Activated CD4-positive, alpha-beta T cell treated with anti-CD3 and anti-CD28 coated beads, Interleukin-2, amount 50 U/mL, for 48 hours (primary cell): ENCODE measurements around the gene TPH2.

Experiments used
- DNase-seq, 2 experiments: peaks; one replicate each; pipeline ENCODE4 v3.0.0-alpha.2; 2020

Gene TPH2

DNA sequence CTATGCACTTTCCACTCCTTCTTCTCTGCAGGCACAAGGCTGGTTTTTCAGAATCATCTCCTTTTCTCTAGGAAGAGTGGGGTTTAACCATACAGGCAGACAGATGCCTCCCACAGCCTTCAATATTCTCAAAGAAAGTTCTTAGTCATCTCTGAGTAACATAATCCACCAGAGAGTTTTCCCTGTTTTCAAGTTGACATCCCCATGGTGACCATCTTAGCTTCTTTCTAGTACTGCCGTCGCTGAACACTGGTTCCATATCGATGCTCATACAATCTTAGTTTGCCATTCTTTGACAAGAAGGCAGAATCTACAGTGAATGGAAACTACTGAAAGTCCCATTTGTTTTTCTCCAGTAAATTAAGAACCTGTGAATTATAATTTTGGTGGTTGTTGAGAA is 28.6 kb downstream of the TPH2 start:
- no peak for DNase-seq

DNA sequence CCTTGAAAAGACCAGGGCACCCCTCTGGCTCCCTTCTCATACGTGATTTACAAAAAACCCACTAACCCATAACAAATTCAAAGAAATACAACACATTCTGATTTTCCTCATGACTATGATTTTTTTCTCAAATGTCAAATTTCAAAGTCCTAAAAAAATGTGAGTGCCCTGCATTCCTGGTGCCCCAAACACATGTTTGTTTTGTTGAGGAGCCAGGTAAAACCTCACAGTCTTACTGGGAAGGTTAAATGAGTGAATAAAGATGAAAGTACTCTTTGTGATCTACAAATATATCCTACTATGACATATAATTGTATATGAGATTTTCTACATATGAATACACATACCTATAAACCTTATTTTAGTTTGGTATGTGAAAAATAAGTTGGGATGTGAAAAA is 30.7 kb downstream of the TPH2 start:
- DNase-seq = no peak

DNA sequence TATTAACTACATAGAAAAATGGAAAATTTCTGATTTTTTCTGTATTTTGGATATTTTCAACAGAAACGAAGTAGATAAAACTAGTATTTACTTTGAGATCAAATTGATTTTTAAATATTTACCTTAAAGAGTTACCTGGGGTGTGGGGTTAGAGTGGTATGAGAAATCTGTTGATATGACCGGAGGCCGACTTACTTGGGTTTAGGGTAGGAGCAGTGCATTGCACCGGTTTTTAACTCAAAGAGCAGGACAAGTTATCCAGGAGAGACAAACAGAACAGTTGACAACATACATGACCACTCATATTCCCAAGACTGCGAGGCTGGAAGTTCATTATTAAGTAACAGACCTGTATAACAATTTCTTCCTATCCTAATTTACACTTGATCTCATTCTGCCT is 31.4 kb downstream of the TPH2 start:
- no peak for DNase-seq

DNA sequence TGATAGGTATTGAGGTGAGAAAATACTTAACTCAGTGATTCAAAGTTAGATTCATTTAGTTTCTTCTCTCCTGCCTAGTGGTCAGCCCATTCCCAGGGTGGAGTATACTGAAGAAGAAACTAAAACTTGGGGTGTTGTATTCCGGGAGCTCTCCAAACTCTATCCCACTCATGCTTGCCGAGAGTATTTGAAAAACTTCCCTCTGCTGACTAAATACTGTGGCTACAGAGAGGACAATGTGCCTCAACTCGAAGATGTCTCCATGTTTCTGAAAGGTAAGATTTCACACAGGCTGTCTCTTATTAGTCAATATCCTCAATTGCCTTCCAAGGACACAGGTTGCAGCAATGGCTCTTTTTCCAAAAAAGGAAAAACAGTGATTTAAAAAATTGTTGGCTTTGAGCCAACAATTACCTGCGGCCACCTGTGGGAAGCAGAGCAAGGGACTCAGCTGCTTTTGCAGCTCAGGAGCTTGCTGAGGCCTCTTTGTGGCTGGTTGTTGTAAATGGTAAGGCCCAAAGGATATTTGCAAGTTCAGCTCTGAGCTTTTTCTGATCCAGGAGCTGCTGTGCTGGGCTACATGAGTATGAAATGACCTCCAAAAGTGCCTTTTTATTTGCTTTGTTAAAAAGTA is 33.9 kb downstream of the TPH2 start:
- DNase-seq = no peak

DNA sequence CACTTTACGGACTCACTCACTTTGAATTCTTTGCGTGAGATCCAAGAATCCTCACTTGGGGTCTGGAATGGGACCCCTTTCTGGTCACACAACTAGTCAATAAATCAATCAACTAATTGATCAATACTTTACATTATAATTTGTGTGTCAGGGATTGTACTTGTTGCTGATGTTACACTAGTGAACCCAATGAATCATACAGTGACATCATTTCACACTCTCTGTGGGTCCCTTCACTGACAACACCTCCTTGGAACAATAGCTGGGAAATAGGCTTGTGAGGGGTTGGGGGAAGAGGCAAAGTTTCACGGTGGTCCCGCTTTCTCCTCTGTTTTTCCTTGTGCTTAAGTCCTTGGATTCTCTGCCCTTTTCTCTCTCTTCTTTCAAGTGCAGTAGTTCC is 35.0 kb downstream of the TPH2 start:
- no peak for DNase-seq

DNA sequence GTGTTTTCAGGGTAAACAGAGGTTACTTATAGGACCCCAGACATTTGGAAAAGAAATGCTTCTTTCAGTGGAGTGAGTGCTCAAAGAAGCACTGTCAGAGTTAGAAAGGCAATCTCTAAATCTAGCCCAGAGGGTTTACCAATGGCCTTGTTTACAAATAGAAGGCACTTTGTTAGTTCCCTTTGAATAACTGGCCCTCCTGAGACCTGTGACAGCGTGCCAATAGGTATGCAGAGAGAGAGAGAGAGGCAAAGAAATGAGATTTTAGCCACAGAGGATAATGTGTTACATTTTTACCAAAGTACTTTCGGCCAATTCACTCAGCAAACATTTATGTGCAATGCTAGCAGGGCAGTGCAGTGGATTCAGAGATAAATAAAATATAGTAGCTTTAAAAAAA is 41.9 kb downstream of the TPH2 start:
- DNase-seq = no peak

DNA sequence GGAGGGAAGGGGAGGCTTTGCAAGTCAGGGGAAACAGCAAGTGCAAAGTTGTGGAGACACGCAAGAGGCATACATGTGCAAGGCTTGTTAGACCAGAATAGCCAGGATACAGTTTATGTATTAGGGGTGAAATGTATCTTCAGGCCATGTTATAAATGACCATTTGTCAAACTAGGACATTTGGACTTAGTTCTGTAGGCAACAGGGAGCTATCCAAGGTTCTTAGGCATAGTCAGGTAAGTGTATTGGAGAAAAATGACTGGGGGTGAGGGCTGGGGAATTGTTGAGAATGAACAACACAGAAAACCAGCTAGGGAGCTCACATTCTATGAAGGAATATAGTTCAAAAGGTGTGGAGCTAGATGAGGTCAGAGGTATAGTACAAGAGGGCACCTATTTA is 42.5 kb downstream of the TPH2 start:
- DNase-seq = no peak

DNA sequence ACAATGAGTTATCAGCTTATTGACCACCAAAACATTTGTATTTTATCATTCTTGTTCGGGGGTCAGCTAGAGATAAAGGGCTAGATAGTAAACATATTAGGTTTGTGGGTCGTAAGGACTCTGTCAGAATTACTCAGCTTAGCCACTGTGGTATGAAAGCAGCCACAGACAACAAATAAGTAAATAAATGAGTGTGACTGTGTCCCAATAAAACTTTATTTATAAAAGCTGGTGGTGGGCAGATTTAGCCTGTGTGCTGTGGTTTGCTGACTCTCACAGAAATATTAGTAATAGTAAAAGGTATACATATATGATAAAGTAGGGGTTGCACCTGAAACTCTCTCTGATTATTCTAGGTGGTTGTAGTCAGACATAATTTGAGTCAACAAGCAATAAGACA is 56.1 kb downstream of the TPH2 start:
- no peak for DNase-seq

DNA sequence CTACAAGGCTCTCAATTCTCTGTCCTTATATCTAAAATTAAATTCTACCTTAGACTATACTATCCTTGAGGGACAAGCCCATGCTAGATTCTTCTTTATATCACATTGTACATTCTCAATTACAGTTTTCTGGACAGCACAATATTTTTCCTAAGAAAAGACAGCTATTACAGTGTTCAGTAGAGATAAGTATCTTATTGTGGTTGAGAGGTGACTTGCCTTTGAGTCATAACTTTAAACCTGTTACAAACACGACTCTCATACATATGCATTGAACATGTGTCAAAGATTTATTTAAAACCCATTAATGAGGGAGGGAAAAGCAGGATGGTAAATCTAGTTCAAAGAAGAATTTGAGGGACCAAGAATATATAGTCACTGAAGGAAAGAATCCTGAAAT is 61.1 kb downstream of the TPH2 start:
- no peak for DNase-seq

DNA sequence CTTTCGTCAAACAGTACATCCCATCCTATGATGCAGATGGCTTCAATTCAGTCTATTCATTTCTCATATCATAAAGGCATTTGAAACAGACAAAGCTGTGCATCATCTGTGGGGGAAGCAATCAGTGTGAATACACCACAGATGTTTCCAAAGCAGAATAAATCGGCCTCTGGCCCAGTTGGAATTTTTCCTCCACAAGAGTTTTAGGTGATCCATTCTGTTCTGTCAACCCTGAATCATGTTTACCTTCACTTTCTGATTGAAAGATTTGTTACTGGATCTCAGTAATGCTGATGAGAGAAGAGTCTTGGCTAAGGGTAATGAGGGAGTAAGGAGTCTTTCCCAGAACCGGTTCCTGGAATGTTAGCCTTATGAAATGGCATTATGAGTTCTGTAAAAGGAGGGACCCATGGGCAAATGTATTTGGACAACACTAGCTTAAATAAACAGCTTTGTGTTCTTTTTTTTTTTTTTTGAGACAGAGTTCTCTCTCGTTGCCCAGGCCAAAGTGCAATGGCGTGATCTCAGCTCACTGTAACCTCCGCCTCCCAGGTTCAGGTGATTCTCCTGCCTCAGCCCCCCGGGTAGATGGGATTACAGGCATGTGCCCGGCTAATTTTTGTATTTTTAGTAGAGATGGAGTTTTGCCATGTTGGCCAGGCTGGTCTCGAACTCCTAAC is 62.5 kb downstream of the TPH2 start:
- DNase-seq = no peak

DNA sequence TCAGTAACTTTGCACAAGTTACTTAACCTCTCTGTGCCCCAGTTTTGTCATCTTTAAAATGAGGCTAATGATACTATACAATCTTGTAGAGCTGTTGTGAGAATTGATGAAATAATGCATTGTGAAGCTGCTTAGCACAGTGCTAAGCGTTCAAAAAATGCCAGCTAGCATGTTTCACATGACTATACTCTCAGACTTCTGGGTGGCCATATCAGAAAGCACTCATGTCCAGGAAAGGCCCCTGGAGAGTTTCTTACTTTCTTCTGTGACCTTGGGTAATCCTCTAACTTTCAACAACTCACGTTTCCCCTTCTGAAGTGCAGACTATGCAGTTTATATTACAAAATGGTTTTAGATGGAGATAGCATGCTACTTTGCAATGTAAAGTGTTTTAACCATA is 68.1 kb downstream of the TPH2 start:
- DNase-seq = no peak

DNA sequence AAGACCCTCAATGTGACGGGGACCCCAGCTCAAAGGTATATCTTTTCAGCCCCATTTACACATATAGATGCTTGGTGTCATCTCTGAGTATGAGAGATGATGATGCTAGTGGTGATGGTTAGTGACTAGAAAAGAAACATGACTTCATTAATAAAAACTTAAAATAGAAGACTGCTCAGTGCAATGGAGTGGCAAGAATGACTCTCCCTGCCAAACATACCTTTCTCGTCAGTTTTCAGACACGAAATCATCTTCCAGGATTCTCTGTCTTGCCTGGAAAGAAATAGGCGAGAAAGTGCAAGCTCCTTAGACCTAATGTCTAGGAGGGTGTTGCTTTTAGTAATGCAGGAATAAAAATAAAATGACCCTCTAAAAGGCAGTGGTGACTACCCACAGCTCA is 71.7 kb downstream of the TPH2 start:
- no peak for DNase-seq

DNA sequence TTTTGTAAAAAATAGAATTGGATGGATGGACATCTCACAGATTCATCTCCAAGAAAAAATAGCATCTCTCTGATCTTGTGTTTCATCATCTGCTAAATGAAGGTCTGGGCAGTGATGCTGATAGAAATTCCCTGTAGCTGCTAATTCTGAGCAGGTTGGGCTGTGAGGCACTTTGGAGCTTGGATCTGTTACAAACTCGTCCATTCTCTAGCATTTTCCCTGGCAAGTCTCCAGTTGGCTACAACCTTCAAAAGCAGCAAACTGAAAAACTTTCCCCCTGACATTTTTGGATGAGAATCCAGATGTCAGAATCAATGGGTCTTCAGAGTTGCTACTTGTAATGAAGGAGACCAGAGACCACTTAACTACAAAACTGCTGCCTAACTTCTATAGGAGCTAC is 72.7 kb downstream of the TPH2 start:
- DNase-seq = no peak

DNA sequence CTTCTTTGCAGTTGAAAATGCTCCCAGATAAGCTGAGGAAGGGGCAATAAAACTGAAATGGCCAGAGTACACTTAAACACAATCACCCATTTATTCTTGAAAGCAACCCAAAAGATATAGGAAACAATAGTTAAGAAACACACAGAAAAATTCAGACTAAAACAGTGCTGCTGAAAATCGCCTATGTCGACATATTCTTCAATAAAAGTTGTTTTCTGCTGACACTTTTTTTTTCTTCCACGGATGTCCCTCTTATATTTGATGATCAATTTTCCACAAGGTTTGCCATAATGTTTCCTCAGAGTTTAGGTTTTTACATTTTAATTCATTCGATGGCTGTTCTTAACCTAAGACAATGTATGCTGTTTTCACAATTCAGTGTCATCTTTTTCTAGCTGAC is 74.2 kb downstream of the TPH2 start:
- DNase-seq = no peak

DNA sequence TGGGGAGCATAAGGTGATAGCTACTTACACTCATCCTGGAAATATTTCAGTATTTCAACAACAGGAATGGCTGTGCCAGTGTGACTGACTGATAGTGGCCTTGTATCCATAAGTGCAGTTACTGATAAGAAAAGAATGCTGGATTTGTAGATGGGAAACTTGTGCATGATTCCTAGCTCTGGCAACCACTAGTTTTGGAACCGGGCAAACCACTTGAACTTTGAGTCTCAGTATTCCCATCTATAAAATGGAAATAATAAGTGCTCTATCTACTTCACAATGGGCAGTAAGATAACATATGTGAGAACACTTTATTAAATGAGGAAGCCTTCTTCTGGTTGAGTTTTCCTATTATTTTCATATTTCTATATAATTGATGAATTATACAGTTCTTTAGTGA is 77.2 kb downstream of the TPH2 start:
- no peak for DNase-seq

DNA sequence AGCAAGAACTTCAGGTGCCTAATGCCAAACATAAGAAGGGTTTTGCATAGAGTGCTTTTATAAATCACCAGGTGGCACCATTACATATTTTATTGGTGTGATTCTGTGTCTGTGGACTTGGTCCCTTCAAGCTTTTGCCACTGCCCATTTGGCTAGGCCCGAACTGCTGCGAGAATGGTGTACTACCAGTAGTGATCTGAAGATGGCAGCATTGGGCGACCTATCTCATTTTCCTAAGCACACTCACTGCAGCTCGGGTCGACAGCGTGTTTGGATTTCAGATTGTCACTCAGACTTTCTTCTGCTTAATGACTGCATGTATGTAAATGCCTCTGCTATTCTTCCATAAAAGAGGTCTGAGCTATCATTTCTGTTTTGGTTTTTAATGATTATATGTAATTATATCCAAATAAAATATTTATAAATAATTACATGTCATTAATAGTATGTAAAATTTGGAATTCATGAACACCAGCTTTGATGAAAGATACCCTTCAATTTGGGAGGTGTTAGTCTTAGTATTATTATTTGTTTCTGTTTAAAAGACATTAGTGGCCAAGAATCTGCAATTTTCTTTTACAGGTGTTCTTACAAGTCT is 78.5 kb downstream of the TPH2 start:
- peak; percentile 59 to 70 for DNase-seq

DNA sequence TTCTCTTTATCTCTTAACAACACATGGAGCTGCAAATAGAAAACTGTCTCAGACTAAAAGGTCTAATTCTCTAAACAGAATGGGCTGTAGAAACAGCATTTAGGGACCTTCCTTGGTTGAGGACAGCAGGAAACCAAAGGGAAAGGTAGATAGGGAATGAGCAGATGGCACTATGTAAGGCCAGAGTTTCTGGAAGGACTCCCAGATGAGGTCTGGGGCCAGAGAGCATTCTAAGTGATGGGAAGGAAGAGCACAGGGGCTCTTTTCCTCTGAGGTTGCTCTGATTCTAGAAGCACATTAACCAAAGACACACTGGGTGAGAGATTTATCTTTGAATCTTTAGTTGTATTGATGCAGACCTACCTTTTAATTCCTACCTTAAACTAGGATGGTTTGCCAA is 79.4 kb downstream of the TPH2 start:
- no peak for DNase-seq

DNA sequence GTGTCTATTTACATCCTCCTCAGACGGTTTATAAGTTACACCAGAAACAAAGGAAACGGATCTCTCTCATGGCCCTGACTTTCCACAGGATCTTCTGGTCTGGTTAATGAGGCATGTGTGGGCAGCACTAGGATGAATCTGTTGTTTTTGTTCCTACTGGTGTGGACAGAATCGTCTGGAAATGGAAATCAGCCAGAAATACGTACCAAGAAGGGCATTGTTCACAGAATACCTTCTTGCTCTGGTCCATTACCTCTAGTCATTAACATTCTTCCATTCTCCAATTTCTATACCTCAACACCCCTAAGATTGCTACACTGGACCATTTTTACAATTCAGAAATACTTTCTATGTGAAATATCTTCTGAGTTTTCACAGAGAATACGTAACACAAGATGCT is 86.0 kb downstream of the TPH2 start:
- no peak for DNase-seq

DNA sequence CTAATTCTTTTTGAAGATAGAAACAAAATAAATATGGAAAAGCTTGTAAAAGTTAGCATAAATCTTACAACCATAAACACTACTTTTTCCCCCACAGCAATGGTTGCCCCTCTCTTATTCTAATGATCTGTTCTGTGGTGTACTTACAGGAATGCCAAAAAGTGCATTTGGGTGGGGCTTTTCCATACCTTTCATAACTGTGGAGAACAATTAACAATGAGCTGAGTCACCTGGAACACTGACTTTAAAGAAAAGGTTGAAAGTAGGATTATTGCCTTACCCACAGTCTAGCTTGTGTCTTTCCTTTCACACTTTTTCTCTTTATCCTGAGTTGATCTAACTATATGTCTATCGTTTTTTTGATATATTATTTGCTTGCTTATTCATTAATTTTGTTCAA is 86.9 kb downstream of the TPH2 start:
- DNase-seq = no peak

DNA sequence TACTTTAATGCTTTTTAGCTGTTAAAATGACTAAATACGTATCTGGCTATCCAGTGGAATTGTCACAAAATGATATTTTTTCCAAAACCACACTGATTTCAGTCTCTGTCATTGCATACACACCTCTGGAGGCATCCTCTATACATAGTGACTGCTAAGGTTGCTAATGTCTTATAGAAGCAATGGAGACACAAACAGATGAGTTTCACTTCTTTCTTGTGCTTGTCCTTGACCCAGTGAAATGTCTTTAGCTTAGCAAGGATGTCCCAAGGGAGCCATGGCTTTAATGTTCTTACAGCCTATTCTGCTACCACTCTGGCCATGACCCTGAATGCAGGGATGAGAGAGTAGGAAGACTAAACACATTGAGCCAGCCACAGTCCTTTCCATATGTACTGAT is 90.3 kb downstream of the TPH2 start:
- DNase-seq = no peak

DNA sequence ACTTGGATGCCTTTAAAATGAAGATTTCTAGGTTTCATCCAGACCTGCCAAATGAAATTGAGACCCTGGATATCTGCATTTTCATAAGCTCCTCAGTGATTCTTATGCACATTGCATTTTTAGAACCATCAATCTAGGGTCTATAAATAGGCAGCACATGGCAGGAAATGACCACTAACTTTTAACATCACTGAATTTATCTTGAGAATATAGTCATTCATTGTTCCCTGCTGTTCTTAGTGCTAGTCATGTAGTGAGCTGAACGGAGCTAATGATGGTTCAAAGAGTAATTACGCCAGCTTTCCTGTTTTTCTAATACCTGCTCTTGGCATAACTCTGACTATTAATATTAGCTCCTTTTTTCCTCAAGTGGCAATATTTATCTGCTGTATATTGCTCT is 91.6 kb downstream of the TPH2 start:
- no peak for DNase-seq

DNA sequence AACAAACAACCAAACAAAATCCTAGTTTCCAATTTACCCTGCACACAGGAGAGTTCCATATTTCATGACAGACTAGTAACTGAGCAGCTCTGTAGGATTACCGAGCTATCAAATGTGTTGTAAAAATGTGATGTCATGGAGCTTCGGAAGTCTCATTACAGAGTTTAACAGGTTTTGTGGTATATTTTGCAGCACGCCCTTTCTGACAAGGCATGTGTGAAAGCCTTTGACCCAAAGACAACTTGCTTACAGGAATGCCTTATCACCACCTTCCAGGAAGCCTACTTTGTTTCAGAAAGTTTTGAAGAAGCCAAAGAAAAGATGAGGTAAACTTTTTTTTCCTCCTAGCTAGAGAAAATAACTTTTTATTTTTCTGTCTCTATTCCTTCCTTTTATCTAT is 92.4 kb downstream of the TPH2 start:
- DNase-seq = no peak

DNA sequence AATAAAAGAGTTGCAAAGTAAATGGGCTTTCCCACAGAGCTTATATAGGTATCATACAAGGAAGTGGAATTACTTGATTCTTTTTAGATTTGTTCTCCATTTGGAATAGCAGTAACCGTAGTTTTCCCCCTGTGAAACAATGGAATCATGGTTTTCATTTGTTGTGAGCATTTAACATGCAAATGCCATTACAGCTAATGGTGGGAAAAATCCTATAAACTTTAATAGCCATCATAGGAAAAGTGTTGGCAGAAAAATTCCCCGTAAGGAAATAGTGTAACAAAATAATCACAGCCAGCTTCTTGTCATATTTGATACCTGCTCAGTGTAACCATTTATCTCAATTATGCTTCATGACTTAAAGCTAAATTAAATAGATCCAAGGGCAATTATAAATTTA is 95.3 kb downstream of the TPH2 start:
- no peak for DNase-seq

DNA sequence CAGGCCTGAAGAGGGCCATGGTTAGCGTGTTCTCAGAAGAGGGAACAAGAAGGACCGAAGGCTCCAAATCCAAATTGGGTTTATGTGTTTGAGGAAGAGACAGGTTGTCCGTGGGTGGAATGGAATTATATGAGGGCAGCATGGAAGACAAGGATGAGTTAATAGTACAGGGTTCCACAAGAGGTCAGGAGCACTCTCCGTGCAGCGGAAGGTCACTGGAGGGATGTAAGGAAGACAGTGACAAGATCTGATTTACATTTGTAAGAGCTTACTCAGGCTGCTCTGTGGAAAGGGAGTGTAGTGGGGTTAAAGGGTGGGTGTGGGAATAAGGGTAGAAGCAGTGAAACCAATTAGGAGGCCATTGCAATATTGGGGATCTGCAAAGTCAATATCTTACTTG is 97.0 kb downstream of the TPH2 start:
- no peak for DNase-seq

DNA sequence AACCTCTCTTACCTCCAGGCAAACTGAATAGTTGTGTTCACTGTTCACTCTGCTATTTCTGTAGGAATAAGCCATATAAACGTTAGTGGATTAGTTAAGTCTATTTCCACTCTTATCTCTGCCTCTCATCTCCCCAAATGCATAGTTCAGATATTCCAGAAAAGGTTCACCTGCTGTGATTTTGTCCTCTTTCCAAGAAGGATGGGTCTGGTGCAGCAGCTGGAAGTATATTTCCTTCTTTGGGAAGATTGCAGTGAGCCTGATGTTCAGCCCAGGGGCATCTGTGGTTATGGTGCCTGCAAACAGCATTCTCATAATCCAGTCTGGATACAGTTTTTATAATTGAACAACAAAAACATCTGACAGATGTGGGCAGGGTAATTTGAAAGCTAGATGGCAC is 97.7 kb downstream of the TPH2 start:
- DNase-seq = no peak
